Hematopoietic multipotent progenitor cell treated with erythropoietin and hydrocortisone succinate and interleukin-3 and kit ligand, for 17 days (in vitro differentiated cells): ENCODE results near the gene MOB3B.

Experiments used
- DNase-seq: peaks from one replicate; pipeline ENCODE4 v3.0.0-alpha.2; 2015; ENCODE audit warnings: low spot score

MOB3B gene

GRCh38 chr9:27336829-27337228 lies 192.8 kb downstream of the MOB3B start:
- DNase-seq = no peak

GRCh38 chr9:27336126-27336525 lies 193.5 kb downstream of the MOB3B start:
- no peak for DNase-seq

DNA sequence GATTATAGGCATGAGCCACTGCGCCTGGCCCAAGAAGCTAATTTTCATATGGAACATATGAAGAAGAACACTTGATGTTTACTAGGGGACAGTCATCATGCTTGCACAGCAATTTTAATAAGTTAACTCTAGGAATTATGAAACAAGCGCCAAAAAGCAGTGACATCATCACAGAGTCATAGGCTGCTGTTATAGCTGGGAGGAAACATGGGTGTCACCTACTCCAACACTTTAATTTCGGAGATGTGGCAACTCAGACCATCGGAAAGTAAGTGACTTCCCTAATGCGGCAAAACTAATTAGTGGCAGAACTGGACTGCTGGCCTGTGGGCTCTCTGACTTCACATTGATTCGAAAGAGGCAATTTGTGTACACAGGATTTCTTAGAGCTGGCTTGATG lies 194.5 kb downstream of the MOB3B start:
- DNase-seq = no peak

DNA sequence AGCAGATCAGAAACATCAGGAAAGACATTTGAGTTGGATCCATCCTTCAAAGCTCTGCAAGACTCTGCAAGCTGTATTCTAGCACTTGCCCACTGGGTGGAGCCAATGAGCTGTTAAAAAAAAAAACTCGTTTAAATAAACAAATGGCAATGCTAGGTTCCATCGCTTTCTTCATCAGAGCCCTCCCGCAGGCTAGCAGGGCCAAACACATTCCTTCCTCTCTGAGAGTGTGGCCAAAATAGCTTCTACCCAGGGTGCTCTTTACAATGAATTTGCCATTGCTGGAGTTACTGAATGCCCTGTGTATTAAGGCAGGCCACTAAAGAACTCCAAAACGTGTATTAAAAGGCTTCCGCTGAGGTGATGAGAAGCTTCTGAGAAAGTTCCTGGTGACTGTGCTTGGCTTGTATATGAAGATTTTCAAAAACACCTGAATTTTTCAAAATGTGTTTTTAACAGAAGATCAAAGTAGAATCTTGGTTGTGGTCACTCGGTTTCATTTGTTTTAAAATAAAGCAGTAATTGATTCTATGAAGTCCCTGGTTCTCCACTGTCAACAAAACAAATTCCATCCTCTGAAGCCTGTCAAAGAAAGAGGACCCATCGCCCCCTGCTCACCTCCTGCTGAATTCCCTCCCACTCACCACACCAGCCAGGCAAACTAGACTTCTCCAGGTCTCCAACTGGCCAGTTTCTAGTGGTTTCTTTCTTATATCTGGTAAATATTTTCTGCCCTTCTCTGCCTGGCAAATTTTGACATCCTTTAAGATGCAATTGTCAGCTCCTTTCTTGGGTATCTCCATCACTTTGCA lies 196.2 kb downstream of the MOB3B start:
- peak; percentile 71 for DNase-seq

DNA sequence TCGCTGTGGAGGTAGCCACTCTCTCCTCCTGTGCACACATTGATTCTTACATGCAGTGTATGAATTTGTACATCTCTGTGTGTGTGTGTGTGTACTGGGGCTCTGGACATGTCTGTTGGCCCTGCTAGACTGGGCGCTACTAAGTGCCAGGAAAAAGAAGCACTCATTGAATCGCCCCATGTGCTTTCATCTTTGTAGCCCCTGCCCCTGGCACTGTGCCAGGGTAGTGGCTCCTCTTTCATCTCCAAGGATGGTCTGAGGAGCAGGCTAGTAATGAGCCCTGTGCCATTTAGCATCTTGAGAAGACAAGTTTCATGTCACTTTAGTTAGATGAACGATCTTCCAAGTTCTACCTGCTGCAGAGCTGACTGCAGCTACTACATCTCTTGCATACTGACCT lies 198.2 kb downstream of the MOB3B start:
- no peak for DNase-seq

GRCh38 chr9:27329291-27329690 lies 200.3 kb downstream of the MOB3B start:
- no peak for DNase-seq

DNA sequence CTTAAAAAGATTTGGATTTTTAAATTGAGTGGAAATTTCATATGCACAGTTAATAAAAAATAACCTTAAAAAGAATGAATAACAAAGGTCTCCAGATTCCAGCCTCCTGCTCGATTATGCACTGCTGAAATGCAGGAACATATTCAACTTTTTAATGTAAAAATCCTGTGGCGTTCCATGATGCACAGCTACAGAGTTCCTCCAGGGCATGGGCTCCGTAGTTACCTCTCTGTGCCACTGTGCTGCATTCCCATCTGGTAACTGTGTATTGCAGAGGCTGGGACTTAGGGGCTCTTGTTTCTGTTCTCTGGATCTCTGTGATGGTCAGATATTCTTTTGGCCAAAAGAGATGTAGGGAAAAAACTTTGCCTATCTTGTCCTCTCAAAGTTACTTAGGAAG lies 201.1 kb downstream of the MOB3B start:
- no peak for DNase-seq

DNA sequence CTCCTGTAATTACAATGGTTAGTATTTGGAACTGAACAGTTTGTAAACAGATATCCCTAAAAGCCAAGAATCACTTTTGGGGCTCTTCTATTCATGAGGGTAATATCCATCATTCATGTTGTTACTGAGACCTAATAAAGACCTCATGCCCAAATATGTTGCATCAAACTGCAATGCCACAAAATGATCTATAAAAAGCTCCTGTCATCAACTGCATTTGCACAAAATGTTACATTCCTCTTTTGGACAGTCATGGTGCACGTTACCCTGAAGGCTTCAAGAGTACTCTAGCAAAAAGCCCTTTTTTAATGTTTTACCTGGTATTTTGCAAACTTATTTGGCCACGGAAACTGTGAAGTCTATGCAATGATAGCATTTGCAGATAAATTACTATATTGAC lies 218.4 kb downstream of the MOB3B start:
- DNase-seq = no peak

DNA sequence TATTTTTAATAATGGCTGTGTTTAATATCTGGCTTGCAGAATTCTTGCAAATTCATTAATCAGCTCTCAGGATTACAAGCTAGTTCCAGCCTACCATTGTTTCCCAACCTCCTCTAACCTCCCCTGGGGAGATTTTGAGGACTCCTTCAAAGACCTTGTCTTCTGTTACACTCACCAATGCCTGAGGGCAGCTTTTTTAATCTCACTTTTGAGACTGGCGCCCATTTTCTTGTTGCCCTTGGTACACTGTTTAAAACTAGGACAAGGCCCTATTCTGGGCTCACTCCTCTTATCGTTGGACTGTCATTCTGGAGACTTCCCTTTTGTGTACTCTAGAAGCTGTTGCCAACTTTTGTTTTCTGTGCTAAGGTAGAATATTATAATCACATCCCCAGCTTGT lies 219.0 kb downstream of the MOB3B start:
- DNase-seq = no peak

- DNase-seq = no peak
Observed at GRCh38 chr9:27308691-27309390, 220.8 kb downstream of the MOB3B start.

- no peak for DNase-seq
Observed at GRCh38 chr9:27304521-27304920, 225.1 kb downstream of the MOB3B start.

DNA sequence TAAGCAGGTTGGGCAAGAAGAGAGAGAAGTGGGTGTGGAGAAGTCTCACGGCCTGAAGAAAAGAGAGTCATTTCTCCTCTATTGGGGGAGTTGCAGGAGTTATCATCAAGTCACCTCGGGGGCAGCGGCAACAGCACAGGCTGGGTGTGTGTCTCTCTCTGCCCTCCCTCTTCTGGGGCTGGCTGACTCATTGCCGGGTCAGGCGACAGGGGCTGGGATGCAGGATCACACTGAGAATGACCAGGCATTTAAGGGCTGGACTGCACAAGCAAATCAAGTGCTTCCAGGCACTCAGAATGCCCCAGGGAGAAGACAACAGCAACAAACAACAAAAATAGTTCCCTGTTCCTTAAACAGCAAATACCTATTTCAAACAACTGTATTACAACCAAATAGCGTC lies 226.4 kb downstream of the MOB3B start:
- no peak for DNase-seq

GRCh38 chr9:27297050-27297449 lies 232.6 kb downstream of the MOB3B start, which contains the start of gene EQTN:
Gene EQTN, minus strand, starts transcription at chr9:27297150. Its CDS starts 95 bp downstream, at chr9:27297055.
- DNase-seq = no peak

- no peak for DNase-seq
Observed at GRCh38 chr9:27293996-27294395, 235.6 kb downstream of the MOB3B start.

DNA sequence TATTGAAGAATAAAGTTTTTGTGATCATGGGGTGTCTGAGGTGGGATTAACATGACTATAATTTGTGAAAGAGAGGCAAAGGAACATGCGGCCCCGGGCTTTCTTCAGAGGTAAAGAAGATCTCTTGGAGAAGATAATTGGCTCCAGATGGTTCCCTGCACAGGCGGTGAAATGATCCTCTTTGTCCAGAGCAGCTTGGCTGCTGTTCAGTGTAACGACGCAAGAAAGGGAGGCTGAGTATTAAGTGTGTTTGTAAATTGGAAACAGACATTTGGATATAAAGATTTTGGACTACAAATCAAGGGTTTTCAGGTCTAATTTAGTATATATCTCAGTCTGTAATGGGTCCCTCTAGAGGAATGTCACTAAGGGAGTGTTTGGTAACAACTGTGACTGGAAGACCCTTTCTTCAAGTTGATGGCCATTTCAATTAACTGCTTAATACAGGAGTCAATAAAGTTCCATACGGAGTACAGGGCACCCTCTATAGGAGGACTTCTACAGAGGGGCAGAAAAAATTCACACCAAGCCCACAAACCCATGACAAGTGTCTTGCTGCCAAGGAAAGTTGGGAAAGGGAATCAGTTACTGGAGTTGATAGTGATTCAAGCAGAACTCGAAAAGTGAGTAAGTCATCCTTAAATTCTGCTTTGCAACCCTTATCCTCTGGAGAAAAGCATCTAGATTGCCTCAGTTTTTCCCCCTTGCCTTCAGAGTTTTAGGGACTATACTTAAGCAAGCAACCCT lies 236.8 kb downstream of the MOB3B start:
- DNase-seq = no peak

GRCh38 chr9:27291292-27291691 lies 238.3 kb downstream of the MOB3B start:
- DNase-seq = no peak

DNA sequence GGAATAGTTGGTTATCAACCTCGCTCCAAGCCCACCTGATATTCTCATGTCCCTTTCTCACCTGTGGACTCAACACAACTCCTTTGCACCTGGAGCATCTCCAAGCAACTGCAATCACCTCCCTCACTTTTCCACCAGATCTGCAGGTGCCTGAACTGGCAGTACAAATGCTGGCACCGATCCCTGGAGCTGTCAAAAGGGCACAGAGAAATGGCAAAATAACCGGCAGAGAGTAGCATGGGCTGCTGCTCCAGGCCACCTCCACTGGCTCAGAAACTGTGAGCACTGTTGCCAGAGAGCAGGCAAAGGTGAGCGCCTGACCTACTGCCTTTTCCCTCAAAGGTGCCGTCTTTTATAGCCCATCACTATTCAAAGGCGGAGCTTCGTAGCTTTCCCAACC lies 247.3 kb downstream of the MOB3B start:
- DNase-seq = no peak

DNA sequence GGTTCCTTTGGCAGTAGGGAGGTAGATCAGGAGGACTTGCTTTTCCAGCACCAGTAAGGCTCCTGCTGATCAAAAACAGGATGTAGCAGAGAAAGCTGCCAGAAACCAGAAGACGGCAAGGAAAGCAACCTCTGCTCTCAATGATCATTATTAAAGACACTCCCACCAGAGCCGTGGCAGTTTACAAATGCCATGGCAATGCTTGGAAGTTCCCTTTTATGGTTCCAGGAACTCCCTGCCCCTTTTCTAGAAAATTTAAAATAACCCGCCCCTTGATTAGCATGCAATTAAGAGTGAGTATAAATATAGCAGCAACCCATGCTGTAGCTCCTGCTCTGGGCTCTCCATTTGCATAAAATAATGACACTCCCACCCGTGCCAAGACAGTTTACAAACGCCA lies 248.8 kb downstream of the MOB3B start:
- no peak for DNase-seq

DNA sequence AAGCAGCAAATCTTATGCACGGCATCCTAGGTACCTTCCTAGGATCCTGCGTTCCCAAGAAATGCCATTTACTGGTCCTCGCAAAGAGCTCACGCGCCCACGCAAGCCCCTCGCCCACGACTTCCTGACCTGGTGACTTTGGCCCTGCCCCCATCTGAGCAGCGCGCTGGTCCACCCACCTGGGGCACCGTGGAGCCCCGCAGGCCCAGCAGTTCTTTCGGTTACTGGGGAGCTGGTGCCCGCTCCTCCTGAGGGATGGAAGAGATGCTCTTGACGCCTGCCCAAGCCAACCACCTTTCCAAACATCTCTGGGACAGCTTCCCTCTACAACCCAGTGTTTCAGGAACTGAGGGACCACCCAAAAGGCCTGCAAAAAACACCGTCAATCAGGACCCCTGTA lies 249.4 kb downstream of the MOB3B start:
- DNase-seq = no peak

GRCh38 chr9:27279611-27280010 lies 250.0 kb downstream of the MOB3B start:
- no peak for DNase-seq

- DNase-seq = no peak
Observed at GRCh38 chr9:27278374-27278773, 251.2 kb downstream of the MOB3B start.

DNA sequence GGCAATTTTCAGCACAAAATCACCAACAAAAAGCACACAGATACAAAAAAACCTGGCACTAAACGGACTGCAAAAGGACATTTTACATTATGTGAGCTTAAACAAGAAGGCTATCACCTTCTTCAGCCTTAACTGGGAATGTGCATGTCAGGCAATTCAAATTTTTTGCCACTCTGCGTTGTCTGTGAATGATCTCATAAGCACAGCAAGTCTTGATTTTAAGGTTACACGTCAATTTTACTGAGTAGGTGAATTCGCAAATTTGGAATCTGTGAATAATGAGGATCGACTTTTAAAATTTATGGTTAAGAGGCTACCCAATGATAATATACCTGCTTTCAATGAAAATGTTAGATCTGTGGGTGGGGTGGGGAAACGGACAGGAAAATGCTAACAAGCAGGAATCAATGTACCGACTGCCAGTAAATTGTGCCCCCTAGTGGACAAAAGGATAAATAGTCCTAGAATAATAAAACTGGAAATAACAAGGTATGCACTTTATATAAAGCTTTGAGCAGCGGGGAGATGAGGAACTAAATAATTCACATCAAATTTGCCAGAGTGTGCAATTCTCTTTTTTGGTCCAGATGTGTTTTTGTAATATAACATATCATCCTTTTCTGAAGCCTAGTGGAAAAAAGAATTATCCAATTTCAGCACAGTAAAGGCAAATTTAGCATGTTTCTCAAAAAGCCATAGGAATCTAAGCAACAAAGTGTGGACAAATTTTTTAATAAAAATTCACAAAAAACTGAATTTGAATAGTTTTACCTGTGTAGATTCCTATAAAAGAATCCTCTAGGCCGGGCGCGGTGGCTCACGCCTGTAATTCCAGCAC lies 253.2 kb downstream of the MOB3B start:
- DNase-seq = peak; percentile 62
